Measurements from ENCODE around the gene CCL24. TPM values are rescaled to one million over a fixed set of nuclear protein-coding genes. Genes with fewer than 3 reads are reported as not detected.

Gene CCL24
- total RNA-seq, 4 donors from 2014 or later = 1.8 to 6.0 (median 2.2) TPM; not detected in 1

DNA sequence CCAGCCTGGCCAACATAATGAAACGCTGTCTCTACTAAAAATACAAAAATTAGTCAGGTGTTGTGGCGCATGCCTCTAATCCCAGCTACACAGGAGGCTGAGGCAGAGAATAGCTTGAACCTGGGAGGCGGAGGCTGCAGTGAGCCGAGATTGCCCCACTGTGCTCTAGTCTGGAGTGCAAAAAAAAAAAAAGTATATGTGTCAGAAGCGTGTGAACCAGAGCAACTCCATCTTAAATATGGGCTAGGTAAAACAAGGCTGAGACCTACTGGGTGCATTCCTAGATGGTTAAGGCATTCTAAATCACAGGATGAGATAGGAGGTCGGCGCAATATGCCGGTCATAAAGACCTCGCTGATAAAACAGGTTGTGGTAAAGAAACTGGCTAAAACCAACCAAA is 6.2 kb downstream of the CCL24 start:
- no peak for DNase-seq
- Histone ChIP-seq H3K4me1 (no peaks in the 10 kb centered on the region), H3K4me3 (no peak overlapping the region), H3K27ac (no peak overlapping the region), H3K27me3 (no peaks in the 10 kb centered on the region), H3K36me3 (no peaks in the 10 kb centered on the region), H3K9me3 (peaks cover 7 to 15% of the 10 kb centered on the region in 2 donors)
- TF ChIP-seq POLR2AphosphoS5 (IDR thresholded peaks at IDR 0.05) (no peak), EP300 (IDR thresholded peaks at IDR 0.05; ENCODE audit: low read depth) (no peak), POLR2A (IDR thresholded peaks at IDR 0.05) (no peak)
- TF ChIP-seq, protein P1, sequence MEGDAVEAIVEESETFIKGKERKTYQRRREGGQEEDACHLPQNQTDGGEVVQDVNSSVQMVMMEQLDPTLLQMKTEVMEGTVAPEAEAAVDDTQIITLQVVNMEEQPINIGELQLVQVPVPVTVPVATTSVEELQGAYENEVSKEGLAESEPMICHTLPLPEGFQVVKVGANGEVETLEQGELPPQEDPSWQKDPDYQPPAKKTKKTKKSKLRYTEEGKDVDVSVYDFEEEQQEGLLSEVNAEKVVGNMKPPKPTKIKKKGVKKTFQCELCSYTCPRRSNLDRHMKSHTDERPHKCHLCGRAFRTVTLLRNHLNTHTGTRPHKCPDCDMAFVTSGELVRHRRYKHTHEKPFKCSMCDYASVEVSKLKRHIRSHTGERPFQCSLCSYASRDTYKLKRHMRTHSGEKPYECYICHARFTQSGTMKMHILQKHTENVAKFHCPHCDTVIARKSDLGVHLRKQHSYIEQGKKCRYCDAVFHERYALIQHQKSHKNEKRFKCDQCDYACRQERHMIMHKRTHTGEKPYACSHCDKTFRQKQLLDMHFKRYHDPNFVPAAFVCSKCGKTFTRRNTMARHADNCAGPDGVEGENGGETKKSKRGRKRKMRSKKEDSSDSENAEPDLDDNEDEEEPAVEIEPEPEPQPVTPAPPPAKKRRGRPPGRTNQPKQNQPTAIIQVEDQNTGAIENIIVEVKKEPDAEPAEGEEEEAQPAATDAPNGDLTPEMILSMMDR (IDR thresholded peaks at IDR 0.05) = no peak
- in situ Hi-C loops (cut with MboI; ENCODE audit: low pct_ligation_motif_present in 1 of 4, low pct_unique_long_range_greater_than_20kb in 1 of 4, low sequenced_read_pairs in 3 of 4) (no loop called here), intact Hi-C loops (cut with DNase I; ENCODE audit: low total_unique reads) (no loop called here)
- WGBS, 2 donors (ENCODE audit: low coverage in 1 of 2) = 74 to 80% methylated on average over 4 to 9 of the region's 9 CpGs

DNA sequence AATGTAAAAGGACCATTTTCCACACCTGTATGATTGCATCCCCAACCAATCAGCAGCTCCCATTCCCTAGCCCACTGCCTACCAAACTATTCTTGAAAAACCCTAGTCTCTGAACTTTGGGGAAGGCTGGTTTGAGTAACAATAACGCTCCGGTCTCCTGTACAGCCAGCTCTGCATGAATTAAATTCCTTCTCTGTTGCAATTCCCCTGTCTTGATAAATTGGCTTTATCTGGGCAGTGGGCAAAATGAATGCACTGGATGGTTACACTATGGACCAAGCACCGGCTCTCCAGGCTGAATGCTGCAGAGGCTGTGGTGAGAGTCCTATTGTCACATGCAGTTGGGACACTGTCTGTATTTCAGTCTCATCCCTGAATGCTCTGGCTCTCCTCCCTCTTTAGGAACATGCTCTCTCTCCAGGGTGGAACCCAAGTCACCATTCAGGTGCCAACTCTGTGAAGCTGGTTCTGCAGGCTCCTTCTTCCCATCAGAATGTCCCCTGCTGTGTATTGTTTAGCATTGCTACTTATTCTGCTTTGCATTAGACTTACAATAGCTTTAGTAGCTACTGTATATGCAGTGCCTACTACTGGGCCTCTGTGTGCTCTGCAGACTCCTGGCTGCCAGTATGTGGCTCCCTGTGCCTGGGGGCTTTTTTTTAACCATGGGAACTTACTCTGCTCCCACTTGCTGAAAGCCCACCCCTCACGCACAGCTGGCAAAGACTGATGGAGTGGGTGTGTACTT is 6.9 kb downstream of the CCL24 start:
- H3K36me3 ChIP-seq = no peaks in the 10 kb centered on the region
- H3K4me1 ChIP-seq = no peaks in the 10 kb centered on the region
- DNase-seq = no peak
- in situ Hi-C loops (cut with MboI; ENCODE audit: low pct_ligation_motif_present in 1 of 4, low pct_unique_long_range_greater_than_20kb in 1 of 4, low sequenced_read_pairs in 3 of 4) = no loop called here
- H3K9me3 ChIP-seq = peaks cover 7 to 15% of the 10 kb centered on the region in 2 donors
- no peak for TF ChIP-seq POLR2AphosphoS5 (IDR thresholded peaks at IDR 0.05)
- no peak for TF ChIP-seq POLR2A (IDR thresholded peaks at IDR 0.05)
- TF ChIP-seq EP300 (IDR thresholded peaks at IDR 0.05; ENCODE audit: low read depth) = no peak
- TF ChIP-seq, protein P1 (IDR thresholded peaks at IDR 0.05) = no peak
- H3K27ac ChIP-seq = no peak overlapping the region
- H3K4me3 ChIP-seq = no peak overlapping the region
- H3K27me3 ChIP-seq = no peaks in the 10 kb centered on the region
- intact Hi-C loops (cut with DNase I; ENCODE audit: low total_unique reads) = no loop called here
- WGBS, 2 donors (ENCODE audit: low coverage in 1 of 2) = 93% methylated on average over 4 of the region's 4 CpGs; no CpG with 5 or more reads in 1 of the 2 donors

DNA sequence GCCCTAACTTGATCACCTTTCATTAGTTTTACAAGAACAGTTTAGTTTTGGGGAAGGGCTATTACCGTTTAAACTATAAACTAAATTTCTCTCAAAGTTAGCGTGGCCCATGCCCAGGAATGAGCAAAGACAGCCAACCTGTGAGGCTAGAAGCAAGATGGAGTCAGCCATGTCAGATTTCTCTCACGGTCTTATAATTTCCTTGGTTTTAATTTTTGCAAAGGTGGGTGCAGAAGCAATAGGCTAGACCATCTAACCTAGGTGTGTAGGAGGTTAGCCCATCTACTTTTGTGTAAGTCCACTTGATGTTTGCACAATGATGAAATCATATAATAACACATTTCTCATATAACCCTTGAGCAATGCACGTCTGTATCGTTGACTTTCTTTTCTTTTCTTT is 8.9 kb downstream of the CCL24 start:
- Histone ChIP-seq H3K27ac (no peak overlapping the region), H3K9me3 (peaks cover 7 to 15% of the 10 kb centered on the region in 2 donors), H3K36me3 (no peaks in the 10 kb centered on the region), H3K27me3 (no peaks in the 10 kb centered on the region), H3K4me3 (no peak overlapping the region), H3K4me1 (no peaks in the 10 kb centered on the region)
- in situ Hi-C loops (cut with MboI; ENCODE audit: low pct_ligation_motif_present in 1 of 4, low pct_unique_long_range_greater_than_20kb in 1 of 4, low sequenced_read_pairs in 3 of 4) (no loop called here), intact Hi-C loops (cut with DNase I; ENCODE audit: low total_unique reads) (no loop called here)
- 59 to 96% methylated on average over 3 to 5 of the region's 5 CpGs for WGBS, 2 donors (ENCODE audit: low coverage in 1 of 2)
- TF ChIP-seq POLR2A (IDR thresholded peaks at IDR 0.05) (no peak), EP300 (IDR thresholded peaks at IDR 0.05; ENCODE audit: low read depth) (no peak), POLR2AphosphoS5 (IDR thresholded peaks at IDR 0.05) (no peak)
- TF ChIP-seq, protein P1 (IDR thresholded peaks at IDR 0.05) = no peak
- DNase-seq = no peak

DNA sequence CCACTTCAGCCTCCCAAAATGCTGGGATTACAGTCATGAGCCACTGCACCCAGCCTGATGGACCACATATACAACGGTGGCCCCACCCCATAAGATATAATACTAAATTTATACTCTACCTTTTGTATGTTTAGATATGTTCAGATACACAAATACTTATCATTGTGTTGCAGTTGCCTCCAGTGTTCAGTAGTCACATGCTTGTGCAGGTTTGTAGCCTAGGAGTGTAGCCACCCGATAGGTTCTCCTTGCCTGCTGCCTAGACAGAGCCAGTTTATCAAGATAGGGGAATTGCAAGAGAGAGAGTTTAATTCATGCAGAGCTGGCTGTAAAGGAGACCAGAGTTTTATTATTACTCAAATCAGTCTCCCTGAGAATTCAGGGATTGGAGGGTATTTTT is 9.6 kb downstream of the CCL24 start:
- Histone ChIP-seq H3K4me3 (no peak overlapping the region), H3K27me3 (no peaks in the 10 kb centered on the region), H3K27ac (no peak overlapping the region), H3K4me1 (no peaks in the 10 kb centered on the region), H3K9me3 (peaks cover 7 to 15% of the 10 kb centered on the region in 2 donors), H3K36me3 (no peaks in the 10 kb centered on the region)
- in situ Hi-C loops (cut with MboI; ENCODE audit: low pct_ligation_motif_present in 1 of 4, low pct_unique_long_range_greater_than_20kb in 1 of 4, low sequenced_read_pairs in 3 of 4) = no loop called here
- TF ChIP-seq EP300 (IDR thresholded peaks at IDR 0.05; ENCODE audit: low read depth) = no peak
- TF ChIP-seq POLR2A (IDR thresholded peaks at IDR 0.05) = no peak
- TF ChIP-seq, protein P1 (IDR thresholded peaks at IDR 0.05) = no peak
- no peak for TF ChIP-seq POLR2AphosphoS5 (IDR thresholded peaks at IDR 0.05)
- intact Hi-C loops (cut with DNase I; ENCODE audit: low total_unique reads) = no loop called here
- DNase-seq = no peak
- WGBS, 2 donors (ENCODE audit: low coverage in 1 of 2) = 87 to 100% methylated on average over 1 to 2 of the region's 2 CpGs

All from transverse colon (tissue), 4 donors.